HG03520 (cell line): ENCODE measurements around the gene SCMH1.

Source experiments
- ATAC-seq: cut with Tn5 transposase; IDR thresholded peaks from one replicate; pipeline ENCODE4 v1.9.1; 2021; ENCODE audit warnings: mild to moderate bottlenecking, moderate library complexity; ENCODE audit not compliant: unreplicated experiment

SCMH1 gene

GRCh38 chr1:41241749-41242341 lies at the start of gene SCMH1:
Gene SCMH1, minus strand, starts transcription at chr1:41242306. Its CDS starts 56,173 bp downstream, at chr1:41186133.
- peak; percentile 33 for ATAC-seq

- ATAC-seq: no peak
These were observed 49.1 kb upstream of the SCMH1 start for GRCh38 chr1:41291195-41291594.

- no peak for ATAC-seq
These were observed 47.1 kb upstream of the SCMH1 start for GRCh38 chr1:41289196-41289595.

GRCh38 chr1:41286992-41287391 lies 44.9 kb upstream of the SCMH1 start:
- no peak for ATAC-seq

- no peak for ATAC-seq
These were observed 44.4 kb upstream of the SCMH1 start for GRCh38 chr1:41286486-41286885.

GRCh38 chr1:41285818-41286217 lies 43.7 kb upstream of the SCMH1 start:
- no peak for ATAC-seq

GRCh38 chr1:41284121-41284520 lies 42.0 kb upstream of the SCMH1 start:
- no peak for ATAC-seq

- ATAC-seq: no peak
These were observed 40.7 kb upstream of the SCMH1 start for GRCh38 chr1:41282679-41283317.

- no peak for ATAC-seq
These were observed 39.2 kb upstream of the SCMH1 start for GRCh38 chr1:41281334-41281733.

GRCh38 chr1:41280202-41281032 lies 38.3 kb upstream of the SCMH1 start:
- no peak for ATAC-seq

- no peak for ATAC-seq
These were observed 36.0 kb upstream of the SCMH1 start for GRCh38 chr1:41278076-41278475.

GRCh38 chr1:41277371-41277975 lies 35.4 kb upstream of the SCMH1 start:
- ATAC-seq: no peak

- no peak for ATAC-seq
These were observed 33.7 kb upstream of the SCMH1 start for GRCh38 chr1:41275831-41276230.

GRCh38 chr1:41274752-41275545 lies 32.8 kb upstream of the SCMH1 start:
- no peak for ATAC-seq

GRCh38 chr1:41272601-41273000 lies 30.5 kb upstream of the SCMH1 start:
- ATAC-seq: no peak

GRCh38 chr1:41268154-41268770 lies 26.2 kb upstream of the SCMH1 start:
- no peak for ATAC-seq

- ATAC-seq: no peak
These were observed 20.0 kb upstream of the SCMH1 start for GRCh38 chr1:41261926-41262618.

- ATAC-seq: no peak
These were observed 18.7 kb upstream of the SCMH1 start for GRCh38 chr1:41260768-41261167.

- ATAC-seq: no peak
These were observed 17.1 kb upstream of the SCMH1 start for GRCh38 chr1:41259221-41259620.

GRCh38 chr1:41255978-41256377 lies 13.9 kb upstream of the SCMH1 start:
- ATAC-seq: no peak
